HepG2 (cell line): ENCODE measurements around the gene POLR1H. TPM values are rescaled to one million over a fixed set of nuclear protein-coding genes. Genes with fewer than 3 reads are reported as not detected.
A peak's percentile ranks its signal among the peaks of the same experiment; 100 is the strongest.

ENCODE experiments used
- ATAC-seq: fragments of 200-7000 bp; cut with Tn5 transposase; 3 replicates; pipeline ENCODE4 v1.9.1; 2020; ENCODE audit warnings: mild to moderate bottlenecking, moderate library complexity
- BruUV-seq: library from RNA; stranded (reverse); fragments of 400-500 nt; replicated peaks from 2 replicates; lab custom pipeline; 2021; lab: Mats Ljungman, UMichigan
- CTCF ChIA-PET: fragments of 300-600 bp; formaldehyde crosslinking; extraction: SDS; loops from one replicate; lab custom pipeline; 2021; ENCODE audit warnings: low total read pairs, inconsistent platforms, low intra/inter-chr PET ratio; lab: Yijun Ruan, JAX
- POLR2A ChIA-PET: fragments of 350-600 bp; sonication (Branson Sonifier 250); formaldehyde crosslinking; loops from one replicate; lab custom pipeline; 2020; ENCODE audit warnings: antibody characterized with exemption, inconsistent platforms; lab: Yijun Ruan, JAX
- DNase-seq: peaks from one replicate; pipeline ENCODE4 v3.0.0-alpha.2; 2015; ENCODE audit warnings: low spot score
- FAIRE-seq: peaks from 3 replicates; lab custom pipeline; 2011; peaks lifted over from hg19 to GRCh38; lab: Jason Lieb, UNC
- H2AFZ ChIP-seq: one replicate; pipeline ENCODE4 v1.6.1; 2011; ENCODE audit warnings: low read length, inconsistent platforms
- H3K27ac ChIP-seq: fragments of 300-600 bp; 3 replicates; pipeline ENCODE4 v1.8.0; 2011; ENCODE audit warnings: mixed run types, mild to moderate bottlenecking, mixed read lengths, low read length, inconsistent platforms; ENCODE audit not compliant: insufficient read depth; ENCODE audit errors: extremely low read length
- H3K27me3 ChIP-seq, 2 experiments: fragments of 200-600 bp in 1 of 2; 2 replicates in 1 of 2; 3 replicates in 1 of 2; pipeline versions ENCODE4 v1.6.0 to v1.8.0; 2011; ENCODE audit warnings: low read length in 2 of 2, mild to moderate bottlenecking in 2 of 2, moderate library complexity in 2 of 2, inconsistent platforms in 1 of 2; ENCODE audit not compliant: insufficient read depth in 2 of 2, control insufficient read depth in 1 of 2
- H3K36me3 ChIP-seq, 2 experiments: fragments of 200-600 bp in 1 of 2; replicated peaks in 1 of 2; 2 replicates in 1 of 2; 3 replicates in 1 of 2; pipeline versions ENCODE4 v1.5.1 to v1.8.0; 2011; ENCODE audit warnings: low read length in 2 of 2, inconsistent platforms in 1 of 2; ENCODE audit not compliant: insufficient read depth in 2 of 2, control insufficient read depth in 1 of 2
- H3K4me1 ChIP-seq: 2 replicates; pipeline ENCODE4 v1.5.1; 2012; ENCODE audit warnings: low read length, inconsistent platforms; ENCODE audit not compliant: insufficient read depth
- H3K4me2 ChIP-seq: 2 replicates; pipeline ENCODE4 v1.6.0; 2011; ENCODE audit warnings: low read depth, low read length, inconsistent platforms
- H3K4me3 ChIP-seq, 3 experiments: fragments of 200-600 bp in 1 of 3; sonication (generic), shearing (Covaris generic) in 1 of 3; replicated peaks in 1 of 3; 2 replicates each; pipeline ENCODE4 v1.5.1; 2011 to 2016; ENCODE audit warnings: low read length in 3 of 3, inconsistent platforms in 2 of 3, low read depth in 2 of 3, mild to moderate bottlenecking in 2 of 3, control low read depth in 1 of 3, mixed read lengths in 1 of 3; ENCODE audit not compliant: insufficient read depth in 1 of 3
- H3K79me2 ChIP-seq: one replicate; pipeline ENCODE4 v1.6.1; 2011; ENCODE audit warnings: low read length, inconsistent platforms; ENCODE audit not compliant: insufficient read depth
- H3K9ac ChIP-seq: 2 replicates; pipeline ENCODE4 v1.6.0; 2011; ENCODE audit warnings: mild to moderate bottlenecking, low read depth, low read length, inconsistent platforms; ENCODE audit not compliant: insufficient read depth
- H3K9me3 ChIP-seq: 2 replicates; pipeline ENCODE4 v1.5.1; 2012; ENCODE audit warnings: mild to moderate bottlenecking, low read length
- H4K20me1 ChIP-seq: 2 replicates; pipeline ENCODE4 v1.6.0; 2011; ENCODE audit warnings: inconsistent platforms, mild to moderate bottlenecking, low read length, moderate library complexity; ENCODE audit not compliant: insufficient read depth
- ADNP ChIP-seq: sonication (generic); formaldehyde crosslinking; IDR thresholded peaks from 2 replicates; pipeline ENCODE4 v1.4.0; 2020; ENCODE audit warnings: missing genetic modification reagents
- ATRX ChIP-seq: sonication (generic); formaldehyde crosslinking; IDR thresholded peaks from 2 replicates; pipeline ENCODE4 v1.4.0; 2020; ENCODE audit warnings: missing genetic modification reagents, borderline replicate concordance
- CCAR2 ChIP-seq: fragments of 200-400 bp; formaldehyde crosslinking; optimal IDR thresholded peaks from 2 replicates; pipeline ENCODE3; 2018; ENCODE audit warnings: low read depth, mild to moderate bottlenecking, low read length, moderate library complexity
- HNF4A ChIP-seq: sonication (generic); formaldehyde crosslinking; IDR thresholded peaks from 2 replicates; pipeline ENCODE4 v1.4.0; 2020; ENCODE audit warnings: missing genetic modification reagents
- KAT2B ChIP-seq: fragments of 150-350 bp; IDR thresholded peaks from 2 replicates; pipeline ENCODE4 v1.6.1; 2014; ENCODE audit warnings: low read depth, low read length, borderline replicate concordance
- KDM5B ChIP-seq: sonication (generic); formaldehyde crosslinking; IDR thresholded peaks from 2 replicates; pipeline ENCODE4 v1.4.0; 2020; ENCODE audit warnings: missing genetic modification reagents, mild to moderate bottlenecking, borderline replicate concordance
- KLF13 ChIP-seq: sonication (generic); formaldehyde crosslinking; IDR thresholded peaks from 2 replicates; pipeline ENCODE4 v1.4.0; 2020; ENCODE audit warnings: mild to moderate bottlenecking, missing genetic modification reagents
- MEF2D ChIP-seq: sonication (generic); formaldehyde crosslinking; IDR thresholded peaks from 2 replicates; pipeline ENCODE4 v1.5.1; 2020; ENCODE audit warnings: mild to moderate bottlenecking, missing genetic modification reagents
- RAD51 ChIP-seq: fragments of 450-650 bp; IDR thresholded peaks from 2 replicates; pipeline ENCODE4 v1.6.1; 2016; ENCODE audit warnings: borderline replicate concordance
- ZFYVE20 ChIP-seq: sonication (generic); formaldehyde crosslinking; IDR thresholded peaks from 2 replicates; pipeline ENCODE4 v1.8.0; 2023; ENCODE audit warnings: low read depth, mild to moderate bottlenecking, moderate library complexity, missing genetic modification reagents, borderline replicate concordance
- ZNF644 ChIP-seq: IDR thresholded peaks from 2 replicates; pipeline ENCODE4 v1.6.1; 2016; ENCODE audit warnings: low read depth
- ZNF746 ChIP-seq: sonication (generic); formaldehyde crosslinking; IDR thresholded peaks from 2 replicates; pipeline ENCODE4 v1.8.0; 2022; ENCODE audit warnings: mild to moderate bottlenecking, missing genetic modification reagents
- ZNF841 ChIP-seq: sonication (generic); formaldehyde crosslinking; IDR thresholded peaks from 2 replicates; pipeline ENCODE4 v1.8.1; 2023; ENCODE audit warnings: missing genetic modification reagents, borderline replicate concordance
- WGBS: methylation state at CpG from one replicate; pipeline ENCODE4 v1.1.6; 2017; ENCODE audit warnings: low lambda C conversion rate; 5-methylcytosine and 5-hydroxymethylcytosine counted together
- in situ Hi-C: cut with HindIII; loops from 2 replicates; pipeline ENCODE4 v1.10.0; 2017; ENCODE audit warnings: low pct_unique_long_range_greater_than_20kb; ENCODE audit not compliant: extremely low pct_ligation_motif_present
- intact Hi-C: fragments of 100-400 bp; cut with micrococcal nuclease; formaldehyde crosslinking; loops from one replicate; pipeline ENCODE4 v1.10.0; 2022; ENCODE audit not compliant: unreplicated experiment
- polyA plus RNA-seq, 8 experiments: library from polyadenylated mRNA; depleted of rRNA in 3 of 8; stranded (reverse) in 7 of 8; unstranded in 1 of 8; fragments of >200 nt; fragmentation: Illumina TruSeq in 4 of 8; extraction: Trizol in 4 of 8; gene quantifications; 2 replicates each; pipeline versions ENCODE4 v1.2.1 to v1.2.3, GENCODE V29; 2011 to 2016; ENCODE audit warnings: low read depth in 4 of 8, missing spikeins in 1 of 8, mixed read lengths in 1 of 8; ENCODE audit not compliant: insufficient read depth in 1 of 8
- total RNA-seq, 5 experiments: library from RNA; depleted of rRNA; stranded (reverse); fragments of >200 nt; fragmentation: Illumina TruSeq; extraction: Trizol; gene quantifications; 2 replicates each; pipeline ENCODE4 v1.2.3, GENCODE V29; 2016; ENCODE audit warnings: low read depth in 1 of 5
- TF ChIP-seq, protein P1 (sequence below): sonication (generic); formaldehyde crosslinking; IDR thresholded peaks from 2 replicates; pipeline ENCODE4 v1.8.0; 2022; ENCODE audit warnings: missing genetic modification reagents, mild to moderate bottlenecking, inconsistent platforms, borderline replicate concordance
- TF ChIP-seq, protein P2 (sequence below): sonication (generic); formaldehyde crosslinking; IDR thresholded peaks from 2 replicates; pipeline ENCODE4 v1.8.0; 2022; ENCODE audit warnings: low read depth, missing genetic modification reagents
- TF ChIP-seq, protein P3 (sequence below): sonication (generic); formaldehyde crosslinking; conservative IDR thresholded peaks from 2 replicates; pipeline ENCODE4 v1.8.0; 2022; ENCODE audit warnings: low read depth, missing genetic modification reagents

The POLR1H gene
- total and polyA plus RNA-seq, 2 of the 13 experiments (the other 11 are each of a cell fraction or from before 2014, with no cell fraction given) = 61.4 to 79.8 TPM

DNA sequence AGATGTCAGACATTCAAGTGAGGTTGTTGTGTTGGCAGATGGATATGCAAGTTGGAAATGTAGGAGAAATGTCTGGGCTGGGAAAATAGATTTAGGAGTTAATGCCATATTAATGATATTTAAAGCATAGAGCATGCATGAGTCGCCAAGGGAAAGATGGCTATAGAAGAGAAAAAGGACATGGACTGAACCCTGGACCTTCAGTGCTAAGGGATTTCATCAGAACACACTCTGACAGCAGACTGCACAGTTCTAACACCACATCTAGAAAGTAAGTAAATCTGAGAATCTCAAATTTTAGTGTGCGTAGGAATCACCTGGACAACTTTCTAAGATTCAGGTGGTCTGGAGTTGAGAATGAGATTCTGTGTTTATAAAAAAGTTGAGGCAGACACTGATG, 17.3 kb upstream of the POLR1H start:
- Histone ChIP-seq H3K9ac (no peak overlapping the region), H3K27me3 (no peaks in the 10 kb centered on the region), H3K79me2 (no peaks in the 10 kb centered on the region), H3K36me3 (no peaks in the 10 kb centered on the region; a peak in 1 of 5 replicates), H3K4me3 (no peak overlapping the region), H4K20me1 (no peaks in the 10 kb centered on the region), H3K4me2 (no peak overlapping the region), H3K4me1 (peaks cover 26% of the 10 kb centered on the region), H3K27ac (no peak overlapping the region), H2AFZ (no peak overlapping the region), H3K9me3 (no peaks in the 10 kb centered on the region)
- intact Hi-C loops (no loop called here), in situ Hi-C loops (no loop called here)
- ChIA-PET CTCF (no interaction called here), POLR2A (no interaction called here)
- WGBS = 77% methylated on average over 2 of the region's 2 CpGs
- no TSS peak for BruUV-seq
- no peak for DNase-seq
- FAIRE-seq = no peak
- TF ChIP-seq HNF4A (peak; percentile 66), ZFYVE20 (CRISPR knock-in tag) (no peak), KAT2B (no peak)
- peak; percentile 66 for ATAC-seq

DNA sequence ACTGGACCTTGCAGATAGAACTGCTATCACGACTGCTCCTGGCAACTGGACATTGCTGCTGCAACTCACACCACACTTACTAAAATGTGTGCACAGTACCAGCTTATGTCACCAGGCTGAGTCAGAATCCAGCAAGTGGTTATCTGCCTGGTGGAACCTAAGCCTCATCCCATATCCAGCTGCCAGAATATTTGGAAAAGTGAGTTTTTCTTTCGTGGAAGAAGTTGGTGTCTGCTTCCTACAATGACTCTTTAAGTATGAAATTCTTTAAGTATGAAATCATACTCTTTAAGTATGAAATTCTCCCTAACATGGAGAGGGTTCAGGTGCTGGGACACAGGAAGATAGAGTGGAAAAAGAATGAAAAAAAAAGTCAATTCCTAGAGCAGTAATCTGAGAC, 16.4 kb upstream of the POLR1H start:
- WGBS = 95% methylated on average over 2 of the region's 2 CpGs
- Histone ChIP-seq H3K79me2 (no peaks in the 10 kb centered on the region), H3K36me3 (no peaks in the 10 kb centered on the region; a peak in 1 of 5 replicates), H3K4me1 (peaks cover 26% of the 10 kb centered on the region), H3K27me3 (no peaks in the 10 kb centered on the region), H2AFZ (no peak overlapping the region), H3K9me3 (no peaks in the 10 kb centered on the region), H4K20me1 (no peaks in the 10 kb centered on the region), H3K4me2 (no peak overlapping the region), H3K4me3 (no peak overlapping the region), H3K27ac (no peak overlapping the region), H3K9ac (no peak overlapping the region)
- BruUV-seq = no TSS peak
- FAIRE-seq (no peak), DNase-seq (no peak), ATAC-seq (0 out of 3 replicates have a peak, but pooled peaks have one; percentile 35)
- in situ Hi-C loops = no loop called here
- ChIA-PET POLR2A (no interaction called here), CTCF (no interaction called here)
- intact Hi-C loops = no loop called here
- TF ChIP-seq ATRX (CRISPR knock-in tag) = no peak
- TF ChIP-seq ADNP (CRISPR knock-in tag) = no peak
- TF ChIP-seq, protein P1, sequence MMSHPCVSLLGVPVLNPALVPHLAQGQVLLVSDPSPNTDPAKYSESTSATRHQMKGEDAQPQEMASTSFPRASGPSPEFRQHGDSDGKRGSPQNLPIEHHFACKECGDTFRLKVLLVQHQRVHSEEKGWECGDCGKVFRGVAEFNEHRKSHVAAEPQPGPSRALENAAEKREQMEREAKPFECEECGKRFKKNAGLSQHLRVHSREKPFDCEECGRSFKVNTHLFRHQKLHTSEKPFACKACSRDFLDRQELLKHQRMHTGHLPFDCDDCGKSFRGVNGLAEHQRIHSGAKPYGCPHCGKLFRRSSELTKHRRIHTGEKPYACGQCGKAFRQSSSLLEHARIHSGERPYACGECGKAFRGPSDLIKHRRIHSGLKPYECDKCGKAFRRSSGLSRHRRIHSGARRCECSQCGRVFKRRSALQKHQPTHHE = no peak
- TF ChIP-seq KLF13 (CRISPR knock-in tag) = no peak
- TF ChIP-seq CCAR2 = no peak
- no peak for TF ChIP-seq ZNF841
- TF ChIP-seq KDM5B (CRISPR knock-in tag) = no peak
- no peak for TF ChIP-seq RAD51
- TF ChIP-seq ZNF746 = no peak
- no peak for TF ChIP-seq MEF2D
- no peak for TF ChIP-seq ZNF644
- TF ChIP-seq, protein P2, sequence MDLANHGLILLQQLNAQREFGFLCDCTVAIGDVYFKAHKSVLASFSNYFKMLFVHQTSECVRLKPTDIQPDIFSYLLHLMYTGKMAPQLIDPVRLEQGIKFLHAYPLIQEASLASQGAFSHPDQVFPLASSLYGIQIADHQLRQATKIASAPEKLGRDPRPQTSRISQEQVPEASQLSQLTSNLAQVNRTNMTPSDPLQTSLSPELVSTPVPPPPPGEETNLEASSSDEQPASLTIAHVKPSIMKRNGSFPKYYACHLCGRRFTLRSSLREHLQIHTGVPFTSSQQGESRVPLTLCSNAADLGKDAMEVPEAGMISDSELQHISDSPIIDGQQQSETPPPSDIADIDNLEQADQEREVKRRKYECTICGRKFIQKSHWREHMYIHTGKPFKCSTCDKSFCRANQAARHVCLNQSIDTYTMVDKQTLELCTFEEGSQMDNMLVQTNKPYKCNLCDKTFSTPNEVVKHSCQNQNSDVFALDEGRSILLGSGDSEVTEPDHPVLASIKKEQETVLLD = no peak
- TF ChIP-seq, protein P3, sequence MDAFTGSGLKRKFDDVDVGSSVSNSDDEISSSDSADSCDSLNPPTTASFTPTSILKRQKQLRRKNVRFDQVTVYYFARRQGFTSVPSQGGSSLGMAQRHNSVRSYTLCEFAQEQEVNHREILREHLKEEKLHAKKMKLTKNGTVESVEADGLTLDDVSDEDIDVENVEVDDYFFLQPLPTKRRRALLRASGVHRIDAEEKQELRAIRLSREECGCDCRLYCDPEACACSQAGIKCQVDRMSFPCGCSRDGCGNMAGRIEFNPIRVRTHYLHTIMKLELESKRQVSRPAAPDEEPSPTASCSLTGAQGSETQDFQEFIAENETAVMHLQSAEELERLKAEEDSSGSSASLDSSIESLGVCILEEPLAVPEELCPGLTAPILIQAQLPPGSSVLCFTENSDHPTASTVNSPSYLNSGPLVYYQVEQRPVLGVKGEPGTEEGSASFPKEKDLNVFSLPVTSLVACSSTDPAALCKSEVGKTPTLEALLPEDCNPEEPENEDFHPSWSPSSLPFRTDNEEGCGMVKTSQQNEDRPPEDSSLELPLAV = no peak
